WTC11 (cell line): ENCODE measurements around the gene KAZN. TPM values are rescaled to one million over a fixed set of nuclear protein-coding genes. Genes with fewer than 3 reads are reported as not detected.

Source experiments
- ATAC-seq: fragments of 200-7000 bp; cut with Tn5 transposase; 2 replicates; pipeline ENCODE4 v1.10.0; 2021; ENCODE audit warnings: mild to moderate bottlenecking, moderate library complexity
- CTCF ChIA-PET: fragments of 300-600 bp; sonication (Branson Sonifier 250); formaldehyde crosslinking; loops from one replicate; lab custom pipeline; 2021; ENCODE audit warnings: antibody characterized with exemption; lab: Charles Lee
- POLR2A ChIA-PET: fragments of 350-600 bp; sonication (Branson Sonifier 250); formaldehyde crosslinking; loops from one replicate; lab custom pipeline; 2021; ENCODE audit warnings: antibody characterized with exemption; lab: Charles Lee
- DNase-seq: peaks from one replicate; pipeline ENCODE4 v3.0.0; 2021; ENCODE audit warnings: low spot score
- H3K27ac Mint-ChIP-seq: 2 replicates; pipeline ENCODE4 v1.8.0; 2021; ENCODE audit warnings: mixed read lengths
- H3K27me3 Mint-ChIP-seq: 2 replicates; pipeline ENCODE4 v1.8.0; 2021; ENCODE audit warnings: low read depth, mild to moderate bottlenecking, moderate library complexity, mixed read lengths
- H3K36me3 Mint-ChIP-seq: 2 replicates; pipeline ENCODE4 v1.8.0; 2021; ENCODE audit warnings: mixed read lengths
- H3K4me1 Mint-ChIP-seq: 2 replicates; pipeline ENCODE4 v1.8.0; 2022; ENCODE audit warnings: mixed read lengths
- H3K4me3 Mint-ChIP-seq: 2 replicates; pipeline ENCODE4 v1.8.0; 2021; ENCODE audit warnings: mild to moderate bottlenecking, moderate library complexity, mixed read lengths
- H3K9me3 Mint-ChIP-seq: 2 replicates; pipeline ENCODE4 v1.8.0; 2021; ENCODE audit warnings: mixed read lengths
- CTCF ChIP-seq: fragments of 200-600 bp; IDR thresholded peaks from 2 replicates; pipeline ENCODE4 v1.8.0; 2022; ENCODE audit warnings: antibody characterized with exemption
- EMX1 ChIP-seq: fragments of 250-450 bp; sonication (Bioruptor Pico); IDR thresholded peaks from 2 replicates; pipeline ENCODE4 v1.8.0; 2021; ENCODE audit warnings: mild to moderate bottlenecking
- FOXK1 ChIP-seq: sonication (generic); formaldehyde crosslinking; IDR thresholded peaks from 2 replicates; pipeline ENCODE4 v1.8.0; 2022; ENCODE audit warnings: mild to moderate bottlenecking, moderate library complexity, missing genetic modification reagents
- MXD4 ChIP-seq: fragments of 250-450 bp; sonication (Bioruptor Pico); IDR thresholded peaks from 2 replicates; pipeline ENCODE4 v1.8.0; 2021; ENCODE audit warnings: mild to moderate bottlenecking, moderate library complexity, borderline replicate concordance
- NFYB ChIP-seq: sonication (generic); formaldehyde crosslinking; conservative IDR thresholded peaks from 2 replicates; pipeline ENCODE4 v1.8.0; 2022; ENCODE audit warnings: low read depth, missing genetic modification reagents
- NR1H2 ChIP-seq: sonication (generic); formaldehyde crosslinking; IDR thresholded peaks from 2 replicates; pipeline ENCODE4 v1.9.0; 2021; ENCODE audit warnings: mild to moderate bottlenecking, moderate library complexity, missing genetic modification reagents
- NR2C2 ChIP-seq: sonication (generic); formaldehyde crosslinking; IDR thresholded peaks from 2 replicates; pipeline ENCODE4 v1.8.0; 2022; ENCODE audit warnings: mild to moderate bottlenecking, missing genetic modification reagents
- OVOL2 ChIP-seq: fragments of 250-450 bp; sonication (Bioruptor Pico); IDR thresholded peaks from 2 replicates; pipeline ENCODE4 v1.9.0; 2021; ENCODE audit warnings: mild to moderate bottlenecking, borderline replicate concordance
- PREB ChIP-seq: sonication (generic); formaldehyde crosslinking; IDR thresholded peaks from 2 replicates; pipeline ENCODE4 v1.8.1; 2022; ENCODE audit warnings: mild to moderate bottlenecking, missing genetic modification reagents, moderate library complexity, borderline replicate concordance
- ZNF396 ChIP-seq: fragments of 250-450 bp; sonication (Bioruptor Pico); IDR thresholded peaks from 2 replicates; pipeline ENCODE4 v1.8.0; 2021; ENCODE audit warnings: mild to moderate bottlenecking, moderate library complexity, borderline replicate concordance
- total RNA-seq: library from RNA; stranded (reverse); gene quantifications from 3 replicates; pipeline ENCODE4 v1.2.3, GENCODE V29; 2021
- TF ChIP-seq, protein P1 (sequence below): sonication (generic); formaldehyde crosslinking; IDR thresholded peaks from 2 replicates; pipeline ENCODE4 v1.8.0; 2023; ENCODE audit warnings: missing genetic modification reagents, mild to moderate bottlenecking, borderline replicate concordance
- TF ChIP-seq, protein P2 (sequence below): fragments of 250-450 bp; sonication (Bioruptor Pico); IDR thresholded peaks from 2 replicates; pipeline ENCODE4 v1.9.0; 2021; ENCODE audit warnings: mild to moderate bottlenecking
- TF ChIP-seq, protein P3 (sequence below): fragments of 250-450 bp; sonication (Bioruptor Pico); IDR thresholded peaks from 2 replicates; pipeline ENCODE4 v2.1.2; 2022; ENCODE audit warnings: mild to moderate bottlenecking, moderate library complexity

The KAZN gene
- total RNA-seq, 1 experiment from 2014 or later = 19.9 TPM

DNA sequence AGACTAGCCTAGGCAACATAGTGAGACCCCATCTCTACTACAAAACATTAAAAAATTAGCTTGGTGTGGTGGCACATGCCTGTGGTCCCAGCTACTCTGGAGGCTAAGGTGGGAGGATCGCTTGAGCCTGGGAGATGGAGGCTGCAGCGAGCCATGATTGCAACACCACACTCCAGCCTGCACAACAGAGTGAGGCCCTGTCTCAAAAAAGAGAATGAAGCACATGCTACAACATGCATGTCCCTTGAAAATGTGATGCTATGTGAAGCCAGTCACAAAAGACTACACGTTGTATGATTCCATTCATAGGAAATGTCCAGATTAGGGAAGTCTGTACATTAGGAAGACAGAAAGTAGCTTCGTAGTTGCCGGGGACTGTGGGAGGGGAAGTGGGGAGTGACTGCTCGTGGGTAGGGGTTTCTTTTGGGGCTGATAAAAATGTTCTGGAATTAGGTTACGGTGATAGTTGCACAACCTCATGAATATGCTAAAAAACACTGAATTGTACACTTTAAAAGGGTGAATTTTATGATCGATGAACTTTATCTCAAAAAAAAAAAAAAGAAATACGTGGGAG is 202.1 kb downstream of the KAZN start:
- Mint-ChIP-seq H3K27me3 (no peaks in the 10 kb centered on the region), H3K9me3 (no peaks in the 10 kb centered on the region), H3K4me1 (no peaks in the 10 kb centered on the region), H3K36me3 (no peaks in the 10 kb centered on the region), H3K4me3 (no peak overlapping the region), H3K27ac (no peak overlapping the region)
- ChIA-PET CTCF (no interaction called here), POLR2A (no interaction called here)
- ATAC-seq (no peak), DNase-seq (no peak)
- TF ChIP-seq ZNF396 (CRISPR knock-in tag) (no peak), EMX1 (no peak), PREB (CRISPR knock-in tag) (no peak), MXD4 (no peak), FOXK1 (CRISPR knock-in tag) (no peak), NR2C2 (CRISPR knock-in tag) (no peak), NFYB (CRISPR knock-in tag) (no peak), NR1H2 (CRISPR knock-in tag) (no peak)
- TF ChIP-seq, protein P1, sequence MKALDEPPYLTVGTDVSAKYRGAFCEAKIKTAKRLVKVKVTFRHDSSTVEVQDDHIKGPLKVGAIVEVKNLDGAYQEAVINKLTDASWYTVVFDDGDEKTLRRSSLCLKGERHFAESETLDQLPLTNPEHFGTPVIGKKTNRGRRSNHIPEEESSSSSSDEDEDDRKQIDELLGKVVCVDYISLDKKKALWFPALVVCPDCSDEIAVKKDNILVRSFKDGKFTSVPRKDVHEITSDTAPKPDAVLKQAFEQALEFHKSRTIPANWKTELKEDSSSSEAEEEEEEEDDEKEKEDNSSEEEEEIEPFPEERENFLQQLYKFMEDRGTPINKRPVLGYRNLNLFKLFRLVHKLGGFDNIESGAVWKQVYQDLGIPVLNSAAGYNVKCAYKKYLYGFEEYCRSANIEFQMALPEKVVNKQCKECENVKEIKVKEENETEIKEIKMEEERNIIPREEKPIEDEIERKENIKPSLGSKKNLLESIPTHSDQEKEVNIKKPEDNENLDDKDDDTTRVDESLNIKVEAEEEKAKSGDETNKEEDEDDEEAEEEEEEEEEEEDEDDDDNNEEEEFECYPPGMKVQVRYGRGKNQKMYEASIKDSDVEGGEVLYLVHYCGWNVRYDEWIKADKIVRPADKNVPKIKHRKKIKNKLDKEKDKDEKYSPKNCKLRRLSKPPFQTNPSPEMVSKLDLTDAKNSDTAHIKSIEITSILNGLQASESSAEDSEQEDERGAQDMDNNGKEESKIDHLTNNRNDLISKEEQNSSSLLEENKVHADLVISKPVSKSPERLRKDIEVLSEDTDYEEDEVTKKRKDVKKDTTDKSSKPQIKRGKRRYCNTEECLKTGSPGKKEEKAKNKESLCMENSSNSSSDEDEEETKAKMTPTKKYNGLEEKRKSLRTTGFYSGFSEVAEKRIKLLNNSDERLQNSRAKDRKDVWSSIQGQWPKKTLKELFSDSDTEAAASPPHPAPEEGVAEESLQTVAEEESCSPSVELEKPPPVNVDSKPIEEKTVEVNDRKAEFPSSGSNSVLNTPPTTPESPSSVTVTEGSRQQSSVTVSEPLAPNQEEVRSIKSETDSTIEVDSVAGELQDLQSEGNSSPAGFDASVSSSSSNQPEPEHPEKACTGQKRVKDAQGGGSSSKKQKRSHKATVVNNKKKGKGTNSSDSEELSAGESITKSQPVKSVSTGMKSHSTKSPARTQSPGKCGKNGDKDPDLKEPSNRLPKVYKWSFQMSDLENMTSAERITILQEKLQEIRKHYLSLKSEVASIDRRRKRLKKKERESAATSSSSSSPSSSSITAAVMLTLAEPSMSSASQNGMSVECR = no peak
- TF ChIP-seq, protein P2, sequence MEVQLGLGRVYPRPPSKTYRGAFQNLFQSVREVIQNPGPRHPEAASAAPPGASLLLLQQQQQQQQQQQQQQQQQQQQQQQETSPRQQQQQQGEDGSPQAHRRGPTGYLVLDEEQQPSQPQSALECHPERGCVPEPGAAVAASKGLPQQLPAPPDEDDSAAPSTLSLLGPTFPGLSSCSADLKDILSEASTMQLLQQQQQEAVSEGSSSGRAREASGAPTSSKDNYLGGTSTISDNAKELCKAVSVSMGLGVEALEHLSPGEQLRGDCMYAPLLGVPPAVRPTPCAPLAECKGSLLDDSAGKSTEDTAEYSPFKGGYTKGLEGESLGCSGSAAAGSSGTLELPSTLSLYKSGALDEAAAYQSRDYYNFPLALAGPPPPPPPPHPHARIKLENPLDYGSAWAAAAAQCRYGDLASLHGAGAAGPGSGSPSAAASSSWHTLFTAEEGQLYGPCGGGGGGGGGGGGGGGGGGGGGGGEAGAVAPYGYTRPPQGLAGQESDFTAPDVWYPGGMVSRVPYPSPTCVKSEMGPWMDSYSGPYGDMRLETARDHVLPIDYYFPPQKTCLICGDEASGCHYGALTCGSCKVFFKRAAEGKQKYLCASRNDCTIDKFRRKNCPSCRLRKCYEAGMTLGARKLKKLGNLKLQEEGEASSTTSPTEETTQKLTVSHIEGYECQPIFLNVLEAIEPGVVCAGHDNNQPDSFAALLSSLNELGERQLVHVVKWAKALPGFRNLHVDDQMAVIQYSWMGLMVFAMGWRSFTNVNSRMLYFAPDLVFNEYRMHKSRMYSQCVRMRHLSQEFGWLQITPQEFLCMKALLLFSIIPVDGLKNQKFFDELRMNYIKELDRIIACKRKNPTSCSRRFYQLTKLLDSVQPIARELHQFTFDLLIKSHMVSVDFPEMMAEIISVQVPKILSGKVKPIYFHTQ (CRISPR knock-in tag) = no peak

GRCh38 chr1:14803002-14803789 is 204.7 kb downstream of the KAZN start:
- H3K4me3 Mint-ChIP-seq = no peak overlapping the region
- CTCF ChIA-PET = interaction anchor here (3.5 kb wide), 1 partner anchor 25 kb away, joined by 37 read pairs; no protein-coding TSS in a partner anchor
- H3K36me3 Mint-ChIP-seq = peaks cover 20% of the 10 kb centered on the region
- H3K4me1 Mint-ChIP-seq = no peaks in the 10 kb centered on the region
- no peaks in the 10 kb centered on the region; the same call in none of the 2 replicates for H3K27me3 Mint-ChIP-seq
- DNase-seq = no peak
- TF ChIP-seq OVOL2 = no peak
- no peak for ATAC-seq
- POLR2A ChIA-PET = no interaction called here
- no peak overlapping the region for H3K27ac Mint-ChIP-seq
- H3K9me3 Mint-ChIP-seq = peaks cover 18% of the 10 kb centered on the region

GRCh38 chr1:14804626-14805025 is 206.1 kb downstream of the KAZN start:
- DNase-seq (peak; percentile 58), ATAC-seq (peak; percentile 91)
- Mint-ChIP-seq H3K4me3 (no peak overlapping the region), H3K27me3 (no peaks in the 10 kb centered on the region; the same call in none of the 2 replicates), H3K36me3 (peaks cover 24% of the 10 kb centered on the region), H3K4me1 (no peaks in the 10 kb centered on the region), H3K27ac (no peak overlapping the region)
- CTCF ChIA-PET = interaction anchor here (0.5 to 3.5 kb wide), 31 partner anchors 9 to 839 kb away, joined by 3 to 37 read pairs (median 4); partner anchors contain the start of gene KAZN
- POLR2A ChIA-PET = no interaction called here
- TF ChIP-seq CTCF = peak; percentile 56
- TF ChIP-seq, protein P3, sequence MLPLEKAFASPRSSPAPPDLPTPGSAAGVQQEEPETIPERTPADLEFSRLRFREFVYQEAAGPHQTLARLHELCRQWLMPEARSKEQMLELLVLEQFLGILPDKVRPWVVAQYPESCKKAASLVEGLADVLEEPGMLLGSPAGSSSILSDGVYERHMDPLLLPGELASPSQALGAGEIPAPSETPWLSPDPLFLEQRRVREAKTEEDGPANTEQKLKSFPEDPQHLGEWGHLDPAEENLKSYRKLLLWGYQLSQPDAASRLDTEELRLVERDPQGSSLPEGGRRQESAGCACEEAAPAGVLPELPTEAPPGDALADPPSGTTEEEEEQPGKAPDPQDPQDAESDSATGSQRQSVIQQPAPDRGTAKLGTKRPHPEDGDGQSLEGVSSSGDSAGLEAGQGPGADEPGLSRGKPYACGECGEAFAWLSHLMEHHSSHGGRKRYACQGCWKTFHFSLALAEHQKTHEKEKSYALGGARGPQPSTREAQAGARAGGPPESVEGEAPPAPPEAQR = no peak
- TF ChIP-seq, all 79 proteins: peak for 1
- H3K9me3 Mint-ChIP-seq = peaks cover 23% of the 10 kb centered on the region
